Measurements from ENCODE around the gene ZNF106. TPM values are rescaled to one million over a fixed set of nuclear protein-coding genes. Genes with fewer than 3 reads are reported as not detected.

Gene ZNF106
- total RNA-seq, 1 experiment from 2014 or later, result 102 TPM

DNA sequence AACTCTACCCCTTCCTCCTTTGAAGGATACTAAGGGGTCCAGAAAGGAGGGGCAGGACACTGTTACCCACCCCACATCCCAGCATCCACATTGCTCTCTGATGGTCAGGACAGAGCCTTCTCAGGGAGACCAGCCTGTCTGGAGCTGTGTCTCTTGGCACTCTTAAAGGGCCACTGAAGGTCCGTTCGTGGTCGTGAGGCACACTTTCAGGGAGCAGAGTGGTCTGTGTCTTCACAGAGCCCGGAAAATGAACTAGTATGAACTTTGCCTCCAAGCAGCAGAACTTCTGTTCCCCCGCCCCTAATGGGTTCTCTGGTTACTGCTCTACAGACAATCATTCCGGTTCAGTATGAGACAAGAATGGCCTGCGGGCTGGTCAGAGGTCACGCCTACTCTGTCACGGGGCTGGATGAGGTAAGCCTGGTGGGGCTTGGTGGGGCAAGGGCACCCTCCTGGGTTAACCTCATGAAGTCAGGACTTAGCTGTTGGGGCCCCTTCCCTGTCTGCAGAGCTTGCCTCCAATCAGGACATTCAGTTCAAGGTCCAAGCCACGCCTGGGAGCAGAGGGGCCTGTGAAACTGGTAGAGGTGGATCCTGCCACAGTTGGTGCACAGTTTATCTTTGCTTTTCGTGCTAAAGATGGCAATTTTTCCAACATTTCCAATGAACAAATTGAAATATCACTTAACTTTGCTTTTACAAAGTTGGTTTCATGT, 98.5 kb downstream of the ZNF106 start:
- TF ChIP-seq EZH2 (IDR thresholded peaks at IDR 0.05; ENCODE audit: borderline replicate concordance, low read depth, low read length, poor library complexity, severe bottlenecking), result no peak
- TF ChIP-seq, protein P1, sequence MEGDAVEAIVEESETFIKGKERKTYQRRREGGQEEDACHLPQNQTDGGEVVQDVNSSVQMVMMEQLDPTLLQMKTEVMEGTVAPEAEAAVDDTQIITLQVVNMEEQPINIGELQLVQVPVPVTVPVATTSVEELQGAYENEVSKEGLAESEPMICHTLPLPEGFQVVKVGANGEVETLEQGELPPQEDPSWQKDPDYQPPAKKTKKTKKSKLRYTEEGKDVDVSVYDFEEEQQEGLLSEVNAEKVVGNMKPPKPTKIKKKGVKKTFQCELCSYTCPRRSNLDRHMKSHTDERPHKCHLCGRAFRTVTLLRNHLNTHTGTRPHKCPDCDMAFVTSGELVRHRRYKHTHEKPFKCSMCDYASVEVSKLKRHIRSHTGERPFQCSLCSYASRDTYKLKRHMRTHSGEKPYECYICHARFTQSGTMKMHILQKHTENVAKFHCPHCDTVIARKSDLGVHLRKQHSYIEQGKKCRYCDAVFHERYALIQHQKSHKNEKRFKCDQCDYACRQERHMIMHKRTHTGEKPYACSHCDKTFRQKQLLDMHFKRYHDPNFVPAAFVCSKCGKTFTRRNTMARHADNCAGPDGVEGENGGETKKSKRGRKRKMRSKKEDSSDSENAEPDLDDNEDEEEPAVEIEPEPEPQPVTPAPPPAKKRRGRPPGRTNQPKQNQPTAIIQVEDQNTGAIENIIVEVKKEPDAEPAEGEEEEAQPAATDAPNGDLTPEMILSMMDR (conservative IDR thresholded peaks at IDR 0.05; ENCODE audit: low read depth, low read length), result no peak
- ChIA-PET CTCF (no interaction called here), POLR2A (ENCODE audit: low non-redundant PET) (no interaction called here)
- no peak overlapping the region for H3K27ac ChIP-seq (ENCODE audit: low read depth, low read length, poor library complexity, severe bottlenecking)
- H3K4me1 ChIP-seq (ENCODE audit: insufficient read depth, low read length, poor library complexity, severe bottlenecking), result no peaks in the 10 kb centered on the region
- H3K36me3 ChIP-seq (ENCODE audit: insufficient read depth, low read length, poor library complexity, severe bottlenecking), result no peaks in the 10 kb centered on the region
- H3K9me3 ChIP-seq (ENCODE audit: low read depth, low read length, poor library complexity, severe bottlenecking), result no peaks in the 10 kb centered on the region
- H3K27me3 ChIP-seq (replicated peaks; ENCODE audit: insufficient read depth, low read depth, low read length, poor library complexity), result no peaks in the 10 kb centered on the region
- intact Hi-C loops (cut with micrococcal nuclease; ENCODE audit: unreplicated experiment), result no loop called here
- DNase-seq (ENCODE audit: low spot score), result no peak
- no TSS peak for BruUV-seq (replicated peaks)
- H3K4me3 ChIP-seq (ENCODE audit: low read depth, low read length, poor library complexity, severe bottlenecking), result no peak overlapping the region

DNA sequence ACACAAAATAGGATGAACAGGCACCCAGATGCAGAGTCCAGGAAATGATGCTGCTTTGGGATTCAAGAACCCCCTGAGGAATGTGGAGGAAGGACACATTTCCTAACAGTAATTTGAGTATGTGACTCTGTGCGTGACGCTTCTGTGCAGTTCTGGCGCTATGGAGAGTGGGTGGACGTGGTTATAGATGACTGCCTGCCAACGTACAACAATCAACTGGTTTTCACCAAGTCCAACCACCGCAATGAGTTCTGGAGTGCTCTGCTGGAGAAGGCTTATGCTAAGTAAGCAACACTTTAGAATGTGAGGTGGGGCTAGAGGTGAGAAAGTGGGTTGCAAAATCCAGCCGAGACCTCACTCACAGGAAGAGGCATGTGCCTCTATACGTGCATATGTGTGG, 103.3 kb downstream of the ZNF106 start:
- no peak for TF ChIP-seq EZH2 (IDR thresholded peaks at IDR 0.05; ENCODE audit: borderline replicate concordance, low read depth, low read length, poor library complexity, severe bottlenecking)
- TF ChIP-seq, protein P1 (conservative IDR thresholded peaks at IDR 0.05; ENCODE audit: low read depth, low read length), result no peak
- H3K9me3 ChIP-seq (ENCODE audit: low read depth, low read length, poor library complexity, severe bottlenecking), result no peaks in the 10 kb centered on the region
- intact Hi-C loops (cut with micrococcal nuclease; ENCODE audit: unreplicated experiment), result loop anchor here (10.0 kb wide), 1 partner anchor 303 kb away; no protein-coding TSS in a partner anchor
- DNase-seq (ENCODE audit: low spot score), result peak; percentile 37
- BruUV-seq (replicated peaks), result no TSS peak
- no peaks in the 10 kb centered on the region for H3K36me3 ChIP-seq (ENCODE audit: insufficient read depth, low read length, poor library complexity, severe bottlenecking)
- no peak overlapping the region for H3K27ac ChIP-seq (ENCODE audit: low read depth, low read length, poor library complexity, severe bottlenecking)
- ChIA-PET POLR2A (ENCODE audit: low non-redundant PET) (no interaction called here), CTCF (no interaction called here)
- H3K27me3 ChIP-seq (replicated peaks; ENCODE audit: insufficient read depth, low read depth, low read length, poor library complexity), result no peaks in the 10 kb centered on the region
- no peak overlapping the region for H3K4me3 ChIP-seq (ENCODE audit: low read depth, low read length, poor library complexity, severe bottlenecking)
- H3K4me1 ChIP-seq (ENCODE audit: insufficient read depth, low read length, poor library complexity, severe bottlenecking), result no peaks in the 10 kb centered on the region

DNA sequence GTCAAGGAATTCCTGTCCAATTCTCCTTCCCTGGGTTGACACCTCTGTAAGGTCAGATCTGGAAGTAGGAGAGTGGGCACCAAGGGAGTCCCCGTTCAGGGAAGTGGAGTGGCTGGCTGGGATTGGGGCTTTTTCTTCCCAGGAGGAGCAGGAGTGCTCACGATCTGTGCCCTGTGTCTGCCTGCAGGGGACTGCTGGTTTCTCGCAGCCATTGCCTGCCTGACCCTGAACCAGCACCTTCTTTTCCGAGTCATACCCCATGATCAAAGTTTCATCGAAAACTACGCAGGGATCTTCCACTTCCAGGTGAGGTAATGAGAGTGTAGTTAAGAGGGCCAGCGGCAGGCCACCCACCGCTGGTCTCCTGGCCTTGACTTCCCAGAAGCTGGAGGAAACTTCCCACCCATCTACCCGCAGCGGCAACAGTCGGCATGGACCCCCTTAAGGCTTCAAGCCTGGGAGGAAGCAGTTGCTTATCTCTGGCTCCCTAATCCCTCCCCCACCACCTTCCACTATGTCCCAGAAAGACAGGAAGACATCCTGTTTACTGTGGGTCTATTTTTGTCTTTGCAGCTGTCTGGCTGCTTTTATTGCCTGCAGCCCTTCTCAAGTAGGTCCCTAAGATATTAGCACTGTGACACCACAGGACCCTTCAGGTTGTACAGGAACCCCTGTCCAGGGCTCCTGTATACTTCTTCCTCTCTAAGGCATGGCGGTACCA, 104.8 kb downstream of the ZNF106 start:
- no peaks in the 10 kb centered on the region for H3K9me3 ChIP-seq (ENCODE audit: low read depth, low read length, poor library complexity, severe bottlenecking)
- intact Hi-C loops (cut with micrococcal nuclease; ENCODE audit: unreplicated experiment), result loop anchor here (10.0 kb wide), 1 partner anchor 301 kb away; no protein-coding TSS in a partner anchor
- no peak overlapping the region for H3K27ac ChIP-seq (ENCODE audit: low read depth, low read length, poor library complexity, severe bottlenecking)
- no TSS peak for BruUV-seq (replicated peaks)
- no peaks in the 10 kb centered on the region for H3K36me3 ChIP-seq (ENCODE audit: insufficient read depth, low read length, poor library complexity, severe bottlenecking)
- no peak for DNase-seq (ENCODE audit: low spot score)
- POLR2A ChIA-PET (ENCODE audit: low non-redundant PET), result interaction anchor here (0.7 kb wide), 1 partner anchor 245 kb away, joined by 5 read pairs; no protein-coding TSS in a partner anchor
- H3K4me3 ChIP-seq (ENCODE audit: low read depth, low read length, poor library complexity, severe bottlenecking), result no peak overlapping the region
- TF ChIP-seq, protein P1 (conservative IDR thresholded peaks at IDR 0.05; ENCODE audit: low read depth, low read length), result no peak
- TF ChIP-seq EZH2 (IDR thresholded peaks at IDR 0.05; ENCODE audit: borderline replicate concordance, low read depth, low read length, poor library complexity, severe bottlenecking), result no peak
- no peaks in the 10 kb centered on the region for H3K4me1 ChIP-seq (ENCODE audit: insufficient read depth, low read length, poor library complexity, severe bottlenecking)
- no peaks in the 10 kb centered on the region for H3K27me3 ChIP-seq (replicated peaks; ENCODE audit: insufficient read depth, low read depth, low read length, poor library complexity)
- CTCF ChIA-PET, result interaction anchor here (0.6 to 1.6 kb wide), 5 partner anchors 130 to 408 kb away, joined by 3 to 7 read pairs (median 3); partner anchors contain the start of gene PLA2G4F
